Testis (tissue), 2 donors: Measurements from ENCODE around the gene POLRMT.

Source experiments
- POLR2A ChIP-seq: fragments of 450-650 bp; IDR thresholded peaks from one replicate; pipeline ENCODE4 v1.6.1; 2017; ENCODE audit warnings: antibody characterized with exemption, mild to moderate bottlenecking, moderate library complexity
- TF ChIP-seq, protein P1 (sequence below), 3 experiments: fragments of 450-650 bp in 2 of 3; fragments of 200-600 bp in 1 of 3; sonication (generic) in 1 of 3; IDR thresholded peaks; one replicate each; pipeline ENCODE4 v1.5.1; 2016 to 2019; ENCODE audit warnings: antibody characterized with exemption in 3 of 3, mild to moderate bottlenecking in 2 of 3, moderate library complexity in 1 of 3

DNA sequence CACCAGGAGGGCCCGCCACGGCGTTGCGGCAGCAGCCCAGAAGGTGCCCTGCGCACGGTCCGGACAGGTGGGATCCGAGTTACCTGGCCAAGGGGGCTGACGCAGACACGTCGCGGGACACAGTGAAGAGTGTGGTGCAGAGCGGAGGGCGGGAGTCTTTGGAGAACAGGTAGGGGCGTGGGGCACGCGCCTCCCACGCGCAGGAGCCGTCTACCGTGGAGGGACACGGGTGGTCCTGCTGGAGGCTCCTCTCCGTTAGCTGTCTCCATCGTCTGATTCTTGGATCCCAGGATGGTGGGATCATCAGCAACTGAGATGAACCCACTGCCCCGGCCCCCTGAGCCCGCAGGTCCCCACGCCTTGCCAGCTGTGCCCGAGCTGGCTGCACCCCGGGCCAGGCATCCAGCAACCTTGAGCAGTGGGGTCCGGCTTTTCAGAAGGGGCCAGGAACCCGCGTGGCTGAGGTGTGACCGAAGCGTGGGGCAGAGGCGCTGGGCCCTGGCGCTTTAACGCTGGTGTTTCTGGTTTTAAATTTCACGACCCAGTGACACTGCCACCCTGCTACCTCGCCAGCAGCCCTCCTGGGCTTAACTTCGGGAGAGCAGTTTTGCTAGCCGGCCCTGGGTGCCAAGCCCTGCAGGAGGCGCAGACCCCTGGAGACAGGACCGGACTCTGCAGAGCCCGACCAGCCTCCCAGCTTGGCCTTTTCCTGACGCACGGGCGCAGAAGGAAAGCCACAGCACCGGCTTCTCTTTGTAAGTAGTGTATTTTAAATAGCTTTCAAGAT lies 13.6 kb upstream of the POLRMT start:
- TF ChIP-seq, protein P1, sequence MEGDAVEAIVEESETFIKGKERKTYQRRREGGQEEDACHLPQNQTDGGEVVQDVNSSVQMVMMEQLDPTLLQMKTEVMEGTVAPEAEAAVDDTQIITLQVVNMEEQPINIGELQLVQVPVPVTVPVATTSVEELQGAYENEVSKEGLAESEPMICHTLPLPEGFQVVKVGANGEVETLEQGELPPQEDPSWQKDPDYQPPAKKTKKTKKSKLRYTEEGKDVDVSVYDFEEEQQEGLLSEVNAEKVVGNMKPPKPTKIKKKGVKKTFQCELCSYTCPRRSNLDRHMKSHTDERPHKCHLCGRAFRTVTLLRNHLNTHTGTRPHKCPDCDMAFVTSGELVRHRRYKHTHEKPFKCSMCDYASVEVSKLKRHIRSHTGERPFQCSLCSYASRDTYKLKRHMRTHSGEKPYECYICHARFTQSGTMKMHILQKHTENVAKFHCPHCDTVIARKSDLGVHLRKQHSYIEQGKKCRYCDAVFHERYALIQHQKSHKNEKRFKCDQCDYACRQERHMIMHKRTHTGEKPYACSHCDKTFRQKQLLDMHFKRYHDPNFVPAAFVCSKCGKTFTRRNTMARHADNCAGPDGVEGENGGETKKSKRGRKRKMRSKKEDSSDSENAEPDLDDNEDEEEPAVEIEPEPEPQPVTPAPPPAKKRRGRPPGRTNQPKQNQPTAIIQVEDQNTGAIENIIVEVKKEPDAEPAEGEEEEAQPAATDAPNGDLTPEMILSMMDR (IDR thresholded peaks at IDR 0.05): no peak
- TF ChIP-seq POLR2A: no peak
